ENCODE results near the gene HUWE1. TPM values are rescaled to one million over a fixed set of nuclear protein-coding genes. Genes with fewer than 3 reads are reported as not detected.

HUWE1 gene
- total RNA-seq, 1 experiment from 2014 or later, result 222 TPM

DNA sequence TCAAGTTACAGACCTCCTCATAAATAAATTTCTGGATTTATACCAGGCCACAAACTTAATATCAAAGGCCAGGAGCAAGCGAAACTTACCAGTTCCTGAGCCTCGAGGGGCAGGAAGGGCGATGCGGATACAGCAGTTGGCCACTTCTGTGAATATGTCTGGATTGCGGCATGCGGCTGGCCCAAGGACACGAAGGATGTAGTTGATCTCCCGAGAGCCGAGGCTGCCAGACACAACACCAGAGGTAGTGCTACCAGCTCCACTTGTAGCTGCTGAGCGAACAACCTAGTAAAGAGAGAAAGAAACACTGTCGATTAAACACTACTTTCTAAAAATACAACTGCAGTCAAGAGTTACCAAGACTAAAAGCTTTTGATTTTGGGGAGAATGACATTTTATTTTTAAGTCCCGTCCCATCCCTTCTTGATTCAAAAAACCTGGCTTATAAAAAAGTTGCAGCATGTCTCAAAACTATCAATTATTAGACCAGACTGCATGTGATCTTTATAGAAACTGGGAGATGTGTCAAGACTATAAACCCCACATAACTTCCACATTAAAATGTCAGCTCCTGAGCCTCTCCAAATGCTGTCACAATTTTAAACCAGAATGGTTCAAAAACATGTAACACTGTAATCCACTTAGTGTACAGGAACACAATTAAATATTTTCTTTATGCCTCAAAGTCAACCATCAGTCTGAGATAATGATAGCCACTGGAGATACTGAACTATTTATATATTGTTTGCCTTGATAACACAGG, 105.6 kb downstream of the HUWE1 start:
- no peak for DNase-seq (ENCODE audit: low spot score)
- no peak overlapping the region for H3K4me3 ChIP-seq (ENCODE audit: low read depth, low read length, poor library complexity, severe bottlenecking)
- intact Hi-C loops (cut with micrococcal nuclease; ENCODE audit: unreplicated experiment), result no loop called here
- no peaks in the 10 kb centered on the region for H3K27me3 ChIP-seq (replicated peaks; ENCODE audit: insufficient read depth, low read depth, low read length, poor library complexity)
- no peak overlapping the region for H3K27ac ChIP-seq (ENCODE audit: low read depth, low read length, poor library complexity, severe bottlenecking)
- CTCF ChIA-PET, result no interaction called here
- TF ChIP-seq, protein P1, sequence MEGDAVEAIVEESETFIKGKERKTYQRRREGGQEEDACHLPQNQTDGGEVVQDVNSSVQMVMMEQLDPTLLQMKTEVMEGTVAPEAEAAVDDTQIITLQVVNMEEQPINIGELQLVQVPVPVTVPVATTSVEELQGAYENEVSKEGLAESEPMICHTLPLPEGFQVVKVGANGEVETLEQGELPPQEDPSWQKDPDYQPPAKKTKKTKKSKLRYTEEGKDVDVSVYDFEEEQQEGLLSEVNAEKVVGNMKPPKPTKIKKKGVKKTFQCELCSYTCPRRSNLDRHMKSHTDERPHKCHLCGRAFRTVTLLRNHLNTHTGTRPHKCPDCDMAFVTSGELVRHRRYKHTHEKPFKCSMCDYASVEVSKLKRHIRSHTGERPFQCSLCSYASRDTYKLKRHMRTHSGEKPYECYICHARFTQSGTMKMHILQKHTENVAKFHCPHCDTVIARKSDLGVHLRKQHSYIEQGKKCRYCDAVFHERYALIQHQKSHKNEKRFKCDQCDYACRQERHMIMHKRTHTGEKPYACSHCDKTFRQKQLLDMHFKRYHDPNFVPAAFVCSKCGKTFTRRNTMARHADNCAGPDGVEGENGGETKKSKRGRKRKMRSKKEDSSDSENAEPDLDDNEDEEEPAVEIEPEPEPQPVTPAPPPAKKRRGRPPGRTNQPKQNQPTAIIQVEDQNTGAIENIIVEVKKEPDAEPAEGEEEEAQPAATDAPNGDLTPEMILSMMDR (conservative IDR thresholded peaks at IDR 0.05; ENCODE audit: low read depth, low read length), result no peak
- no peak for TF ChIP-seq EZH2 (IDR thresholded peaks at IDR 0.05; ENCODE audit: borderline replicate concordance, low read depth, low read length, poor library complexity, severe bottlenecking)
- no TSS peak for BruUV-seq (replicated peaks)
- H3K36me3 ChIP-seq (ENCODE audit: insufficient read depth, low read length, poor library complexity, severe bottlenecking), result peaks cover 51% of the 10 kb centered on the region
- POLR2A ChIA-PET (ENCODE audit: low non-redundant PET), result interaction anchor here (0.6 kb wide), 2 partner anchors 14 to 159 kb away, joined by 3 read pairs; no protein-coding TSS in a partner anchor
- H3K4me1 ChIP-seq (ENCODE audit: insufficient read depth, low read length, poor library complexity, severe bottlenecking), result peaks cover 24% of the 10 kb centered on the region
- H3K9me3 ChIP-seq (ENCODE audit: low read depth, low read length, poor library complexity, severe bottlenecking), result no peaks in the 10 kb centered on the region

DNA sequence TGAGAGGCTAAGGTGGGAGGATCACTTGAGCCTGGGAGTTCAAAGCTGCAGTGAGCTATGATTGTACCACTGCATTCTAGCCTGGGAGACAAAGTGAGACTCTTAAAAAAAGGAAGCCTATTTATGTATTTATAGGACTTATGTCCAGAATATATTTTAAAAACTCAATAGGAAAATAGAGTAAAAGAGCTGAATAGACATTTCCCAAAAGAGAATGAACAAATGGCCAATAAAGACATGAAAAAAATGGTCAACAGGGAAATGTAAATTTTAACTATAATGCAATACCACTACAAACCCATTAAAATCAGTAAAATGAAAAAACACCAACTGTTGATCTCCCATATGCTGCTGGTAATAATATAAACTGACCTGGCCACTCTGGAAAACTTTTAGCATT, 115.0 kb downstream of the HUWE1 start:
- POLR2A ChIA-PET (ENCODE audit: low non-redundant PET), result no interaction called here
- peaks cover 74% of the 10 kb centered on the region for H3K36me3 ChIP-seq (ENCODE audit: insufficient read depth, low read length, poor library complexity, severe bottlenecking)
- no peak for DNase-seq (ENCODE audit: low spot score)

DNA sequence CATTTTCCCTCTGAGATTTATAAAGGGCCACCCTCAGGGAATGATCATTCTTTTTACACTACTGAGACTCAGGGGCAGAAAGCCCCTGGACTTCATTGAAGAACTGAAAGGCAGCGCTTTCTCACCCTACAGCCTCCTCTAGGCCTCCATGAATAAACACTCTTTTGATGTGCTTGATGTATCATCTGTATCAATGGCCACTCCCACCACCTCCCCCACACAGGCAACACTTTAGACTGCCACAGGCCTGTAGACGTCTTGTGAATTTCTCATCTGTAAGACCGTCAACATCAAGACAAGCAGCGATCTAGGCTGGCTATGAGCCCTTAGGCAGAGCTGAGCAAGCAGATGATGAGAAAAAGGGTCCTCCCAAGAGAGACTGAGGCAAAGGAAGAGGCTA, 123.2 kb downstream of the HUWE1 start:
- Histone ChIP-seq H3K9me3 (ENCODE audit: low read depth, low read length, poor library complexity, severe bottlenecking) (no peaks in the 10 kb centered on the region), H3K4me3 (ENCODE audit: low read depth, low read length, poor library complexity, severe bottlenecking) (no peak overlapping the region), H3K27ac (ENCODE audit: low read depth, low read length, poor library complexity, severe bottlenecking) (no peak overlapping the region), H3K27me3 (replicated peaks; ENCODE audit: insufficient read depth, low read depth, low read length, poor library complexity) (peaks cover 4% of the 10 kb centered on the region), H3K4me1 (ENCODE audit: insufficient read depth, low read length, poor library complexity, severe bottlenecking) (no peaks in the 10 kb centered on the region), H3K36me3 (ENCODE audit: insufficient read depth, low read length, poor library complexity, severe bottlenecking) (peaks cover 93% of the 10 kb centered on the region)
- no peak for TF ChIP-seq EZH2 (IDR thresholded peaks at IDR 0.05; ENCODE audit: borderline replicate concordance, low read depth, low read length, poor library complexity, severe bottlenecking)
- TF ChIP-seq, protein P1 (conservative IDR thresholded peaks at IDR 0.05; ENCODE audit: low read depth, low read length), result no peak
- intact Hi-C loops (cut with micrococcal nuclease; ENCODE audit: unreplicated experiment), result no loop called here
- CTCF ChIA-PET, result no interaction called here
- POLR2A ChIA-PET (ENCODE audit: low non-redundant PET), result no interaction called here
- BruUV-seq (replicated peaks), result no TSS peak
- no peak for DNase-seq (ENCODE audit: low spot score)

More for the DNA sequence above, 115.0 kb downstream of the HUWE1 start:
- no peaks in the 10 kb centered on the region for H3K9me3 ChIP-seq (ENCODE audit: low read depth, low read length, poor library complexity, severe bottlenecking)
- H3K4me1 ChIP-seq (ENCODE audit: insufficient read depth, low read length, poor library complexity, severe bottlenecking), result no peaks in the 10 kb centered on the region
- TF ChIP-seq, protein P1 (conservative IDR thresholded peaks at IDR 0.05; ENCODE audit: low read depth, low read length), result no peak
- TF ChIP-seq EZH2 (IDR thresholded peaks at IDR 0.05; ENCODE audit: borderline replicate concordance, low read depth, low read length, poor library complexity, severe bottlenecking), result no peak
- no peak overlapping the region for H3K4me3 ChIP-seq (ENCODE audit: low read depth, low read length, poor library complexity, severe bottlenecking)
- H3K27ac ChIP-seq (ENCODE audit: low read depth, low read length, poor library complexity, severe bottlenecking), result no peak overlapping the region
- CTCF ChIA-PET, result no interaction called here
- no peaks in the 10 kb centered on the region for H3K27me3 ChIP-seq (replicated peaks; ENCODE audit: insufficient read depth, low read depth, low read length, poor library complexity)
- intact Hi-C loops (cut with micrococcal nuclease; ENCODE audit: unreplicated experiment), result no loop called here
- no TSS peak for BruUV-seq (replicated peaks)

Data from A673 (cell line).